ENCODE data around the gene GNAS-AS1. TPM values are rescaled to one million over a fixed set of nuclear protein-coding genes. Genes with fewer than 3 reads are reported as not detected.

GNAS-AS1 gene
- total and polyA plus RNA-seq, 3 experiments from 2014 or later = 0.55 to 0.68 TPM; not detected in 1

- Histone ChIP-seq H3K36me3 (ENCODE audit: insufficient read depth, low read length) (no peaks in the 10 kb centered on the region), H3K4me1 (ENCODE audit: insufficient read depth, low read length) (no peaks in the 10 kb centered on the region), H3K4me3 (ENCODE audit: low read length) (no peak overlapping the region), H3K9me3 (ENCODE audit: low read length) (no peaks in the 10 kb centered on the region), H3K27me3 (ENCODE audit: insufficient read depth, low read length, poor library complexity, severe bottlenecking) (peaks cover 6% of the 10 kb centered on the region), H3K27ac (ENCODE audit: low read depth, low read length) (no peak overlapping the region)
- peaks cover 0 to 1% (median 0%) of the 10 kb centered on the region in 3 donors for H3K36me3 Mint-ChIP-seq
- no peak overlapping the region for H3K27ac Mint-ChIP-seq
- DNase-seq = no peak
- POLR2A ChIA-PET = no interaction called here
- no peaks in the 10 kb centered on the region for H3K9me3 Mint-ChIP-seq
- peaks cover 4 to 18% (median 9%) of the 10 kb centered on the region in 3 donors for H3K4me1 Mint-ChIP-seq
- CTCF ChIA-PET = no interaction called here
- peaks cover 38 to 65% of the 10 kb centered on the region in 2 donors for H3K27me3 Mint-ChIP-seq
- no peak overlapping the region for H3K4me3 Mint-ChIP-seq
Observed at GRCh38 chr20:58843128-58843556, 7.6 kb downstream of the GNAS-AS1 start.

- ChIA-PET CTCF (no interaction called here), POLR2A (no interaction called here)
- Histone ChIP-seq H3K36me3 (ENCODE audit: insufficient read depth, low read length) (no peaks in the 10 kb centered on the region), H3K4me1 (ENCODE audit: insufficient read depth, low read length) (no peaks in the 10 kb centered on the region), H3K27ac (ENCODE audit: low read depth, low read length) (no peak overlapping the region), H3K9me3 (ENCODE audit: low read length) (no peaks in the 10 kb centered on the region), H3K27me3 (ENCODE audit: insufficient read depth, low read length, poor library complexity, severe bottlenecking) (peaks cover 6% of the 10 kb centered on the region), H3K4me3 (ENCODE audit: low read length) (no peak overlapping the region)
- H3K27ac Mint-ChIP-seq = peak overlapping the region in 1 of 8 donors; percentile 47
- H3K27me3 Mint-ChIP-seq = peaks cover 38 to 63% of the 10 kb centered on the region in 2 donors
- no peak overlapping the region for H3K4me3 Mint-ChIP-seq
- DNase-seq = no peak
- H3K4me1 Mint-ChIP-seq = peaks cover 8 to 21% (median 9%) of the 10 kb centered on the region in 3 donors
- H3K36me3 Mint-ChIP-seq = peaks cover 0 to 1% (median 0%) of the 10 kb centered on the region in 3 donors
- no peaks in the 10 kb centered on the region for H3K9me3 Mint-ChIP-seq
Observed at GRCh38 chr20:58842276-58842675, 8.4 kb downstream of the GNAS-AS1 start.

DNA sequence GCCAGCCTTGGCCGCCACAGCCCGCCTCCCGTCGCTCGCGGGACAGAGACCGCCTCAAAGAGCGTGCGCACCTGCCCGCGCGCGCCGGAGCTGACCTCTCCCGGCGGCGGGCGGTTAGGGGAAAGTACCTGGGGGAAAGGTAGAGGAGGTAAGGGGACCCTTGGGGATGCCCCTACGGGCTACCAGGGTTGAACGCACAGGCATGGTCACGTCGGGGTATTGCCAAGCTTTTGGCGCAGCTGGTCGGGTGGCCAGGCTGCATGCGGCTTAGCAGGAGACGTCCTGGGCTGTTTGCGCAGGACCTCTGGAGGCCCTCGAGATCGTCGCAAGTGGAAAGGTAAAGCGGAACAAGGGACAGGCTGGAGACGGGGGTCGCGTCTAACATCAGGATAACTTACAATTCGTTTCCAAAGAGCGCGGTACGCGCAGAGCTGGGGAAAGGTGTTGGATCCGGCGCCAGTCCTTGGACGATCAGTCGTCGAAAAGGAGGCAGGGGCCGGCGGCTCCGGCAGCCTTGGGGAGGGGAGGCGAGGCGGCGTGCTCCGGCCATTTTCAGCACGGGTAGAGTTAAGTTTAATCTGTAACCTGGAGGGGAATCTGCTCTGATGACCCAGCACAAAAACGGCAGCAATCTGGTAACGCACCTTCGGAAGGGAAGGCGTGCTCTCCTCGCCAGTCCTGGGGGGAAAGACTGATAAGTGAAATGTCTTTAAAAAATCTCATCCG lies 9.0 kb downstream of the GNAS-AS1 start:
- no peak for DNase-seq
- Histone ChIP-seq H3K27me3 (ENCODE audit: insufficient read depth, low read length, poor library complexity, severe bottlenecking) (peaks cover 6% of the 10 kb centered on the region), H3K4me1 (ENCODE audit: insufficient read depth, low read length) (no peaks in the 10 kb centered on the region), H3K27ac (ENCODE audit: low read depth, low read length) (no peak overlapping the region), H3K9me3 (ENCODE audit: low read length) (no peaks in the 10 kb centered on the region), H3K4me3 (ENCODE audit: low read length) (no peak overlapping the region), H3K36me3 (ENCODE audit: insufficient read depth, low read length) (no peaks in the 10 kb centered on the region)
- Mint-ChIP-seq H3K27me3 (peaks cover 38 to 59% of the 10 kb centered on the region in 2 donors), H3K4me3 (no peak overlapping the region), H3K9me3 (no peaks in the 10 kb centered on the region), H3K4me1 (peaks cover 8 to 21% (median 14%) of the 10 kb centered on the region in 3 donors), H3K27ac (peak overlapping the region in 1 of 8 donors; percentile 33), H3K36me3 (peaks cover 0 to 1% (median 0%) of the 10 kb centered on the region in 3 donors)
- ChIA-PET CTCF (no interaction called here), POLR2A (no interaction called here)

DNA sequence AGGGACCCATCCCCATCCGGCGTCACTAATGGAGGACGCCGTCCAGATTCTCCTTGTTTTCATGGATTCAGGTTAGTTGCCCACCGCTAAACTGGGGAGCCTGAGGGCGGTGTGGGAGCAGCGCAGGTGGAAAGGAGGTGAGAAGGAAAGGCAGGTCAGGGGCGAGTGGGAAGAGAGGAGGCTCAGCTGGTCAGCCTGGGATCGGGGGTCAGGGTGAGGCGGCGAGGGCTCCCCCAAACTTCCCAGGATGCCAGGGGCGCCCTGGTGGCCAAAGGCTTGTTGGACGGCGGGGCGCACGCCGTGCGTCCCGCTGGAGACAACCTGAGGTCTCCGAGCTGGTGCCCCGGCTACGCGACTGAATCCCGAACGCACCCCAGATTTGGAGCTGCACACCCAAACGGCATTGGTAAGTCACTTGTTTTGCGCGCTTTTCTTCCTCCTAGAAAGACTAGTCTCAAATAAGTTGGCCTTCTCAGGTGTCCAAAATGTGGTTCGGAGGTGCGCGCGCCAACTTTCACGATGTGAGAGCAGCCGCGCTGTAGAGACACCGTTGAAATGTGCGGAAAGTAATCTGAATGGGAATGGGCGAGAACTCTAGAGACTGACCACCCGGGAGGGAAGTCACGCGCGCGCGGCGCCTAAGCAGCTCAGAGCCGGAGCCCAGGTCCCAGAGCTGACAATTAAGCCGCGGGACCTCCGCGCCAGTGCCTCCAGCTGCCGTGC lies 9.7 kb downstream of the GNAS-AS1 start:
- peaks cover 6% of the 10 kb centered on the region for H3K27me3 ChIP-seq (ENCODE audit: insufficient read depth, low read length, poor library complexity, severe bottlenecking)
- Mint-ChIP-seq H3K4me3 (no peak overlapping the region), H3K4me1 (peaks cover 8 to 21% (median 14%) of the 10 kb centered on the region in 3 donors), H3K27ac (peak overlapping the region in 1 of 8 donors; percentile 33), H3K9me3 (no peaks in the 10 kb centered on the region), H3K36me3 (peaks cover 0 to 1% (median 0%) of the 10 kb centered on the region in 3 donors), H3K27me3 (peaks cover 39 to 61% of the 10 kb centered on the region in 2 donors)
- POLR2A ChIA-PET = no interaction called here
- H3K27ac ChIP-seq (ENCODE audit: low read depth, low read length) = no peak overlapping the region
- no peaks in the 10 kb centered on the region for H3K4me1 ChIP-seq (ENCODE audit: insufficient read depth, low read length)
- H3K36me3 ChIP-seq (ENCODE audit: insufficient read depth, low read length) = no peaks in the 10 kb centered on the region
- DNase-seq = no peak
- H3K4me3 ChIP-seq (ENCODE audit: low read length) = no peak overlapping the region
- no peaks in the 10 kb centered on the region for H3K9me3 ChIP-seq (ENCODE audit: low read length)
- CTCF ChIA-PET = no interaction called here

DNA sequence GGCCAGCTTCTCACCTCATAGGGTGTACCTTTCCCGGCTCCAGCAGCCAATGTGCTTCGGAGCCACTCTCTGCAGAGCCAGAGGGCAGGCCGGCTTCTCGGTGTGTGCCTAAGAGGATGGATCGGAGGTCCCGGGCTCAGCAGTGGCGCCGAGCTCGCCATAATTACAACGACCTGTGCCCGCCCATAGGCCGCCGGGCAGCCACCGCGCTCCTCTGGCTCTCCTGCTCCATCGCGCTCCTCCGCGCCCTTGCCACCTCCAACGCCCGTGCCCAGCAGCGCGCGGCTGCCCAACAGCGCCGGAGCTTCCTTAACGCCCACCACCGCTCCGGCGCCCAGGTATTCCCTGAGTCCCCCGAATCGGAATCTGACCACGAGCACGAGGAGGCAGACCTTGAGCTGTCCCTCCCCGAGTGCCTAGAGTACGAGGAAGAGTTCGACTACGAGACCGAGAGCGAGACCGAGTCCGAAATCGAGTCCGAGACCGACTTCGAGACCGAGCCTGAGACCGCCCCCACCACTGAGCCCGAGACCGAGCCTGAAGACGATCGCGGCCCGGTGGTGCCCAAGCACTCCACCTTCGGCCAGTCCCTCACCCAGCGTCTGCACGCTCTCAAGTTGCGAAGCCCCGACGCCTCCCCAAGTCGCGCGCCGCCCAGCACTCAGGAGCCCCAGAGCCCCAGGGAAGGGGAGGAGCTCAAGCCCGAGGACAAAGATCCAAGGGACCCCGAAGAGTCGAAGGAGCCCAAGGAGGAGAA lies 10.5 kb downstream of the GNAS-AS1 start:
- H3K4me3 Mint-ChIP-seq = peak overlapping the region in 3 of 7 donors; percentile 32 to 56 (median 33)
- Histone ChIP-seq H3K4me3 (ENCODE audit: low read length) (no peak overlapping the region), H3K4me1 (ENCODE audit: insufficient read depth, low read length) (no peaks in the 10 kb centered on the region), H3K36me3 (ENCODE audit: insufficient read depth, low read length) (no peaks in the 10 kb centered on the region), H3K27me3 (ENCODE audit: insufficient read depth, low read length, poor library complexity, severe bottlenecking) (peaks cover 3% of the 10 kb centered on the region), H3K27ac (ENCODE audit: low read depth, low read length) (no peak overlapping the region), H3K9me3 (ENCODE audit: low read length) (no peaks in the 10 kb centered on the region)
- CTCF ChIA-PET = interaction anchor here (0.7 to 1.2 kb wide), 2 partner anchors 11 to 603 kb away, joined by 3 read pairs; no protein-coding TSS in a partner anchor
- peaks cover 8 to 21% (median 14%) of the 10 kb centered on the region in 3 donors for H3K4me1 Mint-ChIP-seq
- no peak overlapping the region for H3K27ac Mint-ChIP-seq
- H3K36me3 Mint-ChIP-seq = peaks cover 0 to 1% (median 0%) of the 10 kb centered on the region in 3 donors
- no peaks in the 10 kb centered on the region for H3K9me3 Mint-ChIP-seq
- POLR2A ChIA-PET = no interaction called here
- peaks cover 42 to 56% of the 10 kb centered on the region in 2 donors for H3K27me3 Mint-ChIP-seq
- DNase-seq = no peak

DNA sequence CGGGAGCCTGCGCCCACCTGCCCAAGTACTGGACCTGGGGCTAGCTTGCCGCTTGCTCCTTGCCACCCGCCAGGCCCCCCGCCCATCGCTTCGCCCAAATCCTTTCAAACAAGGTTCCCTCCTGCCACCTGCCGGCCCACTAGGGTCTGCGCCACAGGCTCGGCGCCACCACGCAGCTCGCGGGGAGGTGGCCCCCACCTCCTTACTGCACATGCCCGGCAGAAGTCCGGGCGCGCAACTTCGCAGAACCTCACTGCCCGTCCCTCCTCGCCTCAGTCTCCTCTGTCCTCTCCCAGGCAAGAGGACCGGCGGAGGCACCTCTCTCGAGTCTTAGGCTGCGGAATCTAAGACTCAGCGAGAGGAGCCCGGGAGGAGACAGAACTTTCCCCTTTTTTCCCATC lies 11.2 kb downstream of the GNAS-AS1 start:
- peak overlapping the region in 3 of 7 donors; percentile 11 to 56 (median 32) for H3K4me3 Mint-ChIP-seq
- peaks cover 8 to 21% (median 14%) of the 10 kb centered on the region in 3 donors for H3K4me1 Mint-ChIP-seq
- H3K9me3 ChIP-seq (ENCODE audit: low read length) = no peaks in the 10 kb centered on the region
- DNase-seq = peak in 1 of 5 donors; percentile 27
- H3K27me3 ChIP-seq (ENCODE audit: insufficient read depth, low read length, poor library complexity, severe bottlenecking) = peaks cover 3% of the 10 kb centered on the region
- H3K27ac ChIP-seq (ENCODE audit: low read depth, low read length) = no peak overlapping the region
- ChIA-PET POLR2A (no interaction called here), CTCF (interaction anchor here (0.7 to 1.4 kb wide), 5 partner anchors 8 to 604 kb away, joined by 3 to 5 read pairs (median 3); partner anchors contain the start of gene GNAS)
- H3K4me1 ChIP-seq (ENCODE audit: insufficient read depth, low read length) = no peaks in the 10 kb centered on the region
- no peak overlapping the region for H3K4me3 ChIP-seq (ENCODE audit: low read length)
- peaks cover 37 to 53% of the 10 kb centered on the region in 2 donors for H3K27me3 Mint-ChIP-seq
- no peak overlapping the region for H3K27ac Mint-ChIP-seq
- H3K9me3 Mint-ChIP-seq = no peaks in the 10 kb centered on the region
- no peaks in the 10 kb centered on the region for H3K36me3 ChIP-seq (ENCODE audit: insufficient read depth, low read length)
- peaks cover 0 to 1% (median 0%) of the 10 kb centered on the region in 3 donors for H3K36me3 Mint-ChIP-seq

DNA sequence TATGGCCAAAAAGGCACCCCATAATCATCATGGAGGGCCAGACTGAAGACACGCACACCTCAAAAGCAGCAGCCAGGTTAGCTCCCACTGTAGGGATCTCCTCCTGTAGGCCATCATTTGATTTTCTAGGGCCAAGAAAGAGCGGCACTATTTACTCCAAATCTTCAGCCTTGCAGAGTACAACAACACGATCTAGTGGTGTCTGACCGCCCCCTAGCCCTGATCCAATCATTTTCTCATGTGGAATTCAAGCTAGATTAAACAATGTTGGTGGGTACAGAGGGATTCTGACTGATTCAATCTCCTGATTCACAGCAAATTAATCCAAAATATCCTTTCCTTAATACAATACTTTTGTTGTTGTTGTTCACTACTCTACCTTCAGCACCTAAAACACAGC lies 12.5 kb downstream of the GNAS-AS1 start:
- H3K9me3 ChIP-seq (ENCODE audit: low read length) = no peaks in the 10 kb centered on the region
- H3K27ac Mint-ChIP-seq = no peak overlapping the region
- H3K4me3 ChIP-seq (ENCODE audit: low read length) = no peak overlapping the region
- H3K36me3 Mint-ChIP-seq = peaks cover 0 to 1% (median 0%) of the 10 kb centered on the region in 3 donors
- H3K4me1 Mint-ChIP-seq = peaks cover 8 to 21% (median 14%) of the 10 kb centered on the region in 3 donors
- DNase-seq = no peak
- POLR2A ChIA-PET = no interaction called here
- H3K9me3 Mint-ChIP-seq = no peaks in the 10 kb centered on the region
- no peak overlapping the region for H3K27ac ChIP-seq (ENCODE audit: low read depth, low read length)
- CTCF ChIA-PET = interaction anchor here (1.2 to 1.4 kb wide), 3 partner anchors 9 to 370 kb away, joined by 3 read pairs; partner anchors contain the start of gene GNAS
- no peaks in the 10 kb centered on the region for H3K36me3 ChIP-seq (ENCODE audit: insufficient read depth, low read length)
- H3K27me3 Mint-ChIP-seq = peaks cover 42 to 56% of the 10 kb centered on the region in 2 donors
- peaks cover 6% of the 10 kb centered on the region for H3K27me3 ChIP-seq (ENCODE audit: insufficient read depth, low read length, poor library complexity, severe bottlenecking)
- no peaks in the 10 kb centered on the region for H3K4me1 ChIP-seq (ENCODE audit: insufficient read depth, low read length)
- peak overlapping the region in 1 of 7 donors; percentile 45 for H3K4me3 Mint-ChIP-seq
